SH-SY5Y (cell line): Measurements from ENCODE around the gene NVL.

ENCODE experiments used
- GATA2 ChIP-seq: IDR thresholded peaks from 2 replicates; pipeline ENCODE4 v1.6.1; 2011; ENCODE audit warnings: mild to moderate bottlenecking, low read depth, low read length
- GATA3 ChIP-seq: IDR thresholded peaks from 2 replicates; pipeline ENCODE4 v1.6.1; 2011; ENCODE audit warnings: low read depth, mild to moderate bottlenecking, low read length, moderate library complexity

DNA sequence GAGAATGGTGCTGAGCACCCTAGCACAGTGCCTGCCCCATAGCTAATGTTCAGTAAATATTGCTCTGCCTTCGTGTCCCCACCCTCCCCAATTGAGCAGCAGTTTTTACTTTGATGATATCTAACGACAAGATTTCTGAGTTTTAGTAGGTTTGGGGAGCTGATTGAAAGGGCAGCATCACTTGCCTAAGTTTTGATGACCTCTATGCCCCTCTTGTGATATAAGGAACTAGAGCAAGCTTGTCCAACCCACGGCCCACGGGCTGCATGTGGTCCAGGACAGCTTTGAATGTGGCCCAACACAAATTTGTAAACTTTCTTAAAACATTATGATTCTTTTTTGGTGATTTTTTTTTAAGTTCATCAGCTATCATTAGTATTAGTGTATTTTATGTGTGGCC, 28.3 kb upstream of the NVL start:
- TF ChIP-seq GATA2 = no peak
- no peak for TF ChIP-seq GATA3
